RWPE1 (cell line): Measurements from ENCODE around the gene MMAB.

ENCODE experiments used
- CTCF ChIA-PET: fragments of 350-600 bp; sonication (Branson Sonifier 250); formaldehyde crosslinking; extraction: SDS; loops from one replicate; lab custom pipeline; 2021; lab: Yijun Ruan, JAX
- POLR2A ChIA-PET: fragments of 400-600 bp; formaldehyde crosslinking; extraction: SDS; loops from one replicate; lab custom pipeline; 2020; ENCODE audit warnings: antibody characterized with exemption; ENCODE audit not compliant: low non-redundant PET; lab: Yijun Ruan, JAX
- DNase-seq: peaks from one replicate; pipeline ENCODE4 v3.0.0; 2012; ENCODE audit warnings: low spot score
- H3K27ac ChIP-seq: fragments of 450-650 bp; 2 replicates; pipeline ENCODE4 v1.5.1; 2017
- CTCF ChIP-seq: fragments of 450-650 bp; conservative IDR thresholded peaks from 2 replicates; pipeline ENCODE4 v1.5.1; 2017; ENCODE audit warnings: low read depth, mild to moderate bottlenecking

MMAB gene

DNA sequence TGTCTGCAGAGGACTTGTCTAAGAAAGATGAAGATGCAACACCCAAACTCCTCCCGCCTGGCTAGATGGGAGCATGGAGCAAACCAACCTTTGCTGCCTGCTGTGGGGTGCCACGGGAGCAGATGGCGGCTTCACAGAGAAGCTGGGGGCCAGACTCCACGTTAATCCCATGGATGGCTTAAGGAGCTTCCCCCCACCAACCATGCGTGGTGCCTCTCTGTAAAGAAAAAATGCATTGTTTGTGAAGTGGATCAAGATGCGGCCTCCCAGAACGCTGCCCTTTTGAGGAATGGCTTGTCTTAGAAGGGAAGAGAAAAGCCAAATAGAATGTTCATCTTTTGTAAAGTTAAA is 15.9 kb upstream of the MMAB start:
- TF ChIP-seq CTCF, result no peak
- CTCF ChIA-PET, result interaction anchor here (0.7 kb wide), 1 partner anchor 146 kb away, joined by 3 read pairs; no protein-coding TSS in a partner anchor
- no peak for DNase-seq

GRCh38 chr12:109588461-109589239 is 15.3 kb upstream of the MMAB start:
- CTCF ChIA-PET, result interaction anchor here (1.5 kb wide), 1 partner anchor 9 kb away, joined by 10 read pairs; no protein-coding TSS in a partner anchor
- POLR2A ChIA-PET, result no interaction called here
- DNase-seq, result no peak
- H3K27ac ChIP-seq, result peak overlapping the region; percentile 46; the same call in 1 of the 2 replicates
- no peak for TF ChIP-seq CTCF

More for the DNA sequence above, 15.9 kb upstream of the MMAB start:
- POLR2A ChIA-PET, result no interaction called here
- no peak overlapping the region for H3K27ac ChIP-seq

DNA sequence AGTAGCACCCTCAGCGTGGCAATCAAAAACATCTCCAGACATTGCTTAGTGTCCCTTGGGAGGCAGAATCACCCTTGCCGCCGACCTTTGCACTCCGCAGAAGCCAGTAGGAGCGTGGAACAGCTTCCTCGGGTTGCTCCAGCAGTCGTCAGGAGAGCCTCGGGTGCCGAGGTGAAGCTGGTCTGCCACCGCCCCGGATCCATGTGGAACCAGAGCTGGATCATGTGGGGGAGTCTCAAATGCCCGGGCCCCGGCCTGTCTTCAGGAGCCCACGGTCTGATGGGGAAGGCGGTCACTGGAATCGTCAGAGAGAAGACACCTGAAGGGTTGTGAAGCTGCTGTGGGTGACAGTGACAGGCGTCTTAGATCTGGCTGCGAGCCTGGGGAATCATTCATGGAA is 14.6 kb upstream of the MMAB start:
- no peak for TF ChIP-seq CTCF
- H3K27ac ChIP-seq, result peak overlapping the region; percentile 46

GRCh38 chr12:109586385-109587296 is 13.3 kb upstream of the MMAB start:
- ChIA-PET CTCF (interaction anchor here (0.5 to 0.7 kb wide), 3 partner anchors 12 to 219 kb away, joined by 3 to 5 read pairs (median 3); no protein-coding TSS in a partner anchor), POLR2A (no interaction called here)
- DNase-seq, result no peak
- TF ChIP-seq CTCF, result no peak
- H3K27ac ChIP-seq, result peak overlapping the region; percentile 46

More for the DNA sequence above, 14.6 kb upstream of the MMAB start:
- ChIA-PET POLR2A (no interaction called here), CTCF (interaction anchor here (1.5 kb wide), 1 partner anchor 10 kb away, joined by 10 read pairs; no protein-coding TSS in a partner anchor)
- DNase-seq, result no peak

- ChIA-PET POLR2A (no interaction called here), CTCF (interaction anchor here (0.9 kb wide), 1 partner anchor 13 kb away, joined by 3 read pairs; no protein-coding TSS in a partner anchor)
- no peak for DNase-seq
- no peak overlapping the region for H3K27ac ChIP-seq
- TF ChIP-seq CTCF, result no peak
Observed at GRCh38 chr12:109583733-109584132, 10.4 kb upstream of the MMAB start.

DNA sequence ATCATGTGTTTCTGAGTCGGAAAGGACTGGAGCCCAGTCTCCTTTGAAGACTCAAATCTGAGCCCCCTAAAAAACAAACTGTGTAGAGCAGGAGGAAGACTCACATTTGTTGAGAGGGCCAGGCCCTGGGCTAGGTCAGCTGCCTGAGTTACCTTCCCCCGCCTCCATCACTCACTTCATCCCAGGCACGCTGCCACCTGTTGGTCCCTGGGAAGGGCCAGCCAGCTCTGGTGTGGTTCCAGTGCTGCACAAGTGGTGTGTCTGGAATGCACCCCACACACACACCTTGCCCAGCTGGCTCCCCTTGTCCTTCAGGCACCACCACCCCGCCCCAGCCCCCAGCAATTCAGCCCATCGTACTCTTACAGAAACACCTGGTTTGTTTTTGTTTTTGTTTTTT is 9.3 kb upstream of the MMAB start:
- H3K27ac ChIP-seq, result peak overlapping the region; percentile 92
- no peak for DNase-seq
- ChIA-PET CTCF (interaction anchor here (1.1 to 1.6 kb wide), 3 partner anchors 9 to 15 kb away, joined by 3 to 8 read pairs (median 3); partner anchors contain the start of genes MMAB and MVK), POLR2A (interaction anchor here (1.0 kb wide), 1 partner anchor 9 kb away, joined by 3 read pairs; the partner anchor contains the start of genes MMAB and MVK)
- no peak for TF ChIP-seq CTCF
